ENCODE results near the gene GPR15.
"Not testable (repeated sequence)": the region's sequence is repeated elsewhere in the genome, so short reads cannot be mapped to it uniquely, and the experiment has no call there.

Gene GPR15

DNA sequence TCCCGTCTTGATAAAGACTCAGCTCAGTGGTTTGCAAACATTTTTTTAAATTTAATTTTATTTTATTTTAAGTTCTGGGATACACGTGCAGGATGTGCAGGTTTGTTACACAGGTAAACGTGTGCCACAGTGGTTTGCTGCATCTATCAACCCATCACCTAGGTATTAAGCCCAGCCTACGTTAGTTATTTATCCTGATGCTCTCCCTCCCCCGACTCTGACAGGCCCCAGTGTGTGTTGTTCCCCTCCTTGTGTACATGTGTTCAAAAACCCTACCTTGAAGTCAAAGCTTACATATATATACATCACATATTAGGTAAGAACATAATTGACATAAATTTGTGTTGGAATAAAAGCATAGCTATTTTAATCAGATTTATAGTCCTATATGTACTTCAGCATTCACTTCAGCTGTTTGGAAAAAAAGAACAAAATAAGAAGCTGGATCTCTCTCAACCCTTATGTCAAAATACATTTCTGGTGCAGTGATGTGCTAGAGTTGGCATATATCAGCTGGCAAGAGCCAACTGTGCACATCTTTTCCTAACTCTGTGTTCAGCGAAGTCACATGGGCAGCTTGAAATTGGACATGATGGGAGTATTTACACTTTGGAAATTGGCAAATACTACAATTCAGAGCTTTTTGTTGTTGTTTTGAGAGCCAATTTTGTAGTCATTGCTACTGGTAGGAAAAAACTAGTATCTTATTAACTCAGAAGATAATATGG is 26.5 kb downstream of the GPR15 start:
- no peak for DNase-seq (ENCODE audit: low read depth)

DNA sequence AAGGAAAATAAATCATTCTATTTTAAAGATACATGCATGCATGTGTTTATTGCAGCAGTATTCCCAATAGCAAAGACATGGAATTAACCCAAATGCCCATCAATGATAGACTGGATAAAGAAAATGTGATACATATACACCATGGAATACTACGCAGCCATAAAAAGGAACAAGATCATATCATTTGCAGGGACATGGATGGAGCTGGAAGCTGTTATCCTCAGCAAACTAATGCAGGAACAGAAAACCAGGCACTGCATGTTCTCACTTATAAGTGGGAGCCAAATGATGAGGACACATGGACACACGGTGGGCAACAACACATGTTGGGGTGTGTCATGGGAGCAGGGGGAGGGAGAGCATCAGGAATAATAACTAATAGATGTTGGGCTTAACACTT is 28.0 kb downstream of the GPR15 start:
- not testable (repeated sequence) for DNase-seq (ENCODE audit: low read depth)

GRCh38 chr3:98560911-98561310 is 29.1 kb downstream of the GPR15 start:
- no peak for DNase-seq (ENCODE audit: low read depth)

DNA sequence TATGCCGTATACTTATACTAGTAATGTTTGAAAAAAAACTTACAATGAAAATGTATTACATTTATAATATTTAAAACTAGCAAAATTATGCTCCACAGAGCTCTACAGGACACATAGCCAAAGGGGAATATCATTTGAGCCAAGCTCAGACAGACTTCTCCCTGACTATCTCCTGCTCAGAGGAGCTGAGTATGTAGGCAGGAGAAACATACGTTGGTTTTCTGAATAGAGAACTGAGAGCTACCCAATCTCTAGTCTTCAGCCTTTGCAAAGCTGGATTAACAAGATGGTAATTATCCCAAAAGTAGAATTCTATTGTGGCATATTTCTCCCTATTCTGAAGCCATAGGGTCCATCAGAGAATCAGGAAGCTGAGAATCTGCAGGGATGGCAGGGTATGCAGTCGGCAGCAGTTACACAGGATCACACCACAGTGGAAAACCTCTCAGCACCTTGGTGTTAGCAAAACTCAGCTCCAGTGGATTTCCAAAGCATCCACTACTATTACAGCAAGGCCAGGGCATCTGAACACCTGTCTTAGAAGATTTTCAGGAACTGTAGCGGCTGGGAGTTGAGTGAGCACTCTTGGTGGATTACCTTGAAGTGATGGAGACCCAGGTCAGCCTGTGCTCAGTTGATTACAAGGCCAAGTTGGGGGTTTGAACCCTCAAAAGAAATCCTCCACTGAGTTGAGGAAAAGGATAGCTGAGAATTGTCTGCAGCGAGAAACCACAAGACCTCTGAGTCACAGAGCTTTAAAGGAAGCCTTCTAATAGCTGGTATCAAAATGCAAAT is 30.1 kb downstream of the GPR15 start:
- no peak for DNase-seq (ENCODE audit: low read depth)

DNA sequence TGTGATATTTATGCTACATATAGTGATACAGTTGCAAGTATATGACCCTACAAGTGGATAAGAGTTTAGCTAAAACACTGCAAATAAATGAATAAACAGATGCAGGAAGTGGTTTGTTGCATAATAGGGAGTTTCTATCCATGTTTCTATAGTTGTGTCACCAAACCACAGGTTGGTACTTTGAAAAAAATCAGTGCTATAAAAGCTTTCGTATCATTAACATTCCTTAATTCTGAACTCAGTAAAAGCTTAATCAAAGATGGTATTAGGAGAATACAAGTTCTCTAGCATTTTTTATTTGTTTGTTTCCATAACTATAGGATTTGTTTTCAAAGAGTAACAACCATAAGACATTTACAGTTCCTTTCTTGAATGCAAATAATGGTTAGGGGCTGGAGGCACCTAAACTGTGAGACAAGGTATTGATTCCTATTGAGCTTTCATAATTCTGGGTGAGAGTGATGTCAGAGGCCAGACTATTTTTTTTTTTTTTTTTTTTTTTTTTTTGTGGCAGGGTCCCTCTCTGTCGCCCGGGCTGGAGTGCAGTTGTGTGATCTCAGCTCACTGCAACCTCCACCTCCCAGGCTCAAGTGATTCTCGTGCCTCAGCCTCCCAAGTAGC is 32.0 kb downstream of the GPR15 start:
- no peak for DNase-seq (ENCODE audit: low read depth)

- DNase-seq (ENCODE audit: low read depth) = no peak
Observed at GRCh38 chr3:98564282-98565005, 32.7 kb downstream of the GPR15 start.

DNA sequence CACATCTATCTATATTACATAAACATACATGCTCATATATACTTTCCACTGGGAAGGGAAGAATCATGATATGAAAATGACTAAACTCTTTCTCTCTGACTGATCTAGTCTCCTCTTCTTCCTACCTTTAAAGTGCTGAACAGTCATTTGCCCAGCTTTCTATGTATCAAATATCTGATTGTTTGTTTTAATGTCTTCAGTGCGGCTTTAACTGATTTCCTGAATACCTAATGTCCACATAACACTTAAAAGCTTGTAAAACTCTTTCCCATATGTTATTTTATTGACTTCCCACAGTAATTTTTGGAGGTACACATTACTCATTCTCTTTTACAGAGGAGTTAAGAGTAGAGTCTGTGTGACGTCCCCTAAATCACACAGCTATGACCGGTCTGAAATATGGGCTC is 33.5 kb downstream of the GPR15 start:
- no peak for DNase-seq (ENCODE audit: low read depth)

DNA sequence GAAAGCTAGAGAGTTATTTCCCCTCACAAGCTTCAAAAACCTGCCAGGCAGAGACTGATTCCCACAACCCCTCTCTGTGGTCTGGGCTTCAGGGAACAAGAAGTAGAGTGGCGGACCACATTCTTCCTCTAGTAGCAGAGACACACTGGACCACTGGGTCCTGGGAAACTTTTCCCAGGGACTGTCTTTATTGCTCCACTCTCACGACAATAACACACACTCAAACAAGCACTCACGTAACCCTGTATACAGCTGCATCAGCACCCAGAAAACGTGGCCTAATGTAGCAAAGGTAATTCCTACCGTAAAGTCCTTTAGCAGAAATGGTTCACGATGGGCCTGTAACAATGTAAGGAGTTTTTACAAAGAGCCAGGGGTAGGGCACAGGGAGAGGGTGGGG is 34.1 kb downstream of the GPR15 start:
- no peak for DNase-seq (ENCODE audit: low read depth)

DNA sequence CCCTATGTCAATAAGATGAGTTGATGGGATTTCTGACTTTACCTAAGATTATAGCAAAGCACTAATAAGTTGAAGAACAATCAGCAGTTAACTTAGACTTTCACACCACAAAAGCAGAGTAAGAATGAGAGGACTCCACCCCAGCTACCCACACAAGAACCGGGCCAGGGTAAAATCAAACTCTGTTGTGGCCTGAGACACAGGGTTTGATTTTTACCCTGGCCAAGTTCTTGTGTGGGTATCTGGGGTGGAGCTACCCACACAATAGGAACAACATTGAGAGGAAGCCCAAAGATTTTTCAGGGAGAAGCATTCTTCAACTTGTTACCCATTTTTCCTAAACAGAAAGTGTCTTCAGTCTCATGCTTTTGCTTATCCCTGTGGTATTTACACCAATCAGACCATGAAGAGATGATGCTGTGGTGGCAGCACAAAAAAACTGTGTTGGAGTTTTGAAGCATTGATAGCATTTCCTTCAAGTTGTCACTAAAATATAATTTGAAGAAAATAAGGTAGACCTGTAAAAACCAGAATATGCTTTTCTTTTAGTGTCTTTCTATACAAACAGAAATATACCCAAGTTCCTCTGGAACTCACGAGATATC is 36.0 kb downstream of the GPR15 start:
- no peak for DNase-seq (ENCODE audit: low read depth)

- no peak for DNase-seq (ENCODE audit: low read depth)
Observed at GRCh38 chr3:98568402-98568801, 36.6 kb downstream of the GPR15 start.

- no peak for DNase-seq (ENCODE audit: low read depth)
Observed at GRCh38 chr3:98573181-98573728, 41.5 kb downstream of the GPR15 start.

GRCh38 chr3:98574132-98574531 is 42.4 kb downstream of the GPR15 start:
- DNase-seq (ENCODE audit: low read depth) = no peak

DNA sequence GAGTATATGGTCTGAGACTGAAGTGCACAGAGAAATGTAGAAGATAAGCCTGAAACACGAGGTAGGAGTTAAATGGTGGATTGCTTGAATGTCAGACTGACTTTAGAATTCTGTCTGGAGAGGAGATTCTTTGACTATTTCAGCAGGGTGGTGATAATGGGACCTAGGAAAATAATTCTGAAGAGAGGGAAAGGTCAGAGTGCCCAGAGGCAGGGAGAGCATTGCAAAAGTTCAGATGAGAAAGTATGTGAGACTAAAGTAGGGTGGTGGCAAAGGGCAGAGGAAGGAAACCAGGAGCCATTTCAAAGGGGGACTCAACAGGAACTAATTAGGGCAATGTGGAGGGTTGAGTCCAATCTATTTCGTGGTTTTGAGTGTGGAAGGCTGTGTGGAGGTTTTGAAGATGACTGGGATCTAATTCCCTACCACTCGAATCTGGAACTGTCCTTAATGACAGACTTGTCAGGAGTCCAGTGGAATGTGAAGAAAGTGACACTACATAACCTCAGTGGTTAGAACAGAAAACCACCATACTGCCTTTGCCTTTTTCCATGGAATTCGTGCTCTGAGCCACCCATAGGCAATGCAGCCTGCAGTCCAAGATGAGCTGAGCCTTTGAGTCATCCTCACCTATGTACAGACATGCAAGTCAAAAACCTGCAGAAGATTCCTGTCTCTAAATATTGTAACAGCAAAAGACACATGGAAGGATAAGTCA is 45.6 kb downstream of the GPR15 start:
- DNase-seq (ENCODE audit: low read depth) = no peak

- DNase-seq (ENCODE audit: low read depth) = no peak
Observed at GRCh38 chr3:98580401-98581386, 48.9 kb downstream of the GPR15 start.

DNA sequence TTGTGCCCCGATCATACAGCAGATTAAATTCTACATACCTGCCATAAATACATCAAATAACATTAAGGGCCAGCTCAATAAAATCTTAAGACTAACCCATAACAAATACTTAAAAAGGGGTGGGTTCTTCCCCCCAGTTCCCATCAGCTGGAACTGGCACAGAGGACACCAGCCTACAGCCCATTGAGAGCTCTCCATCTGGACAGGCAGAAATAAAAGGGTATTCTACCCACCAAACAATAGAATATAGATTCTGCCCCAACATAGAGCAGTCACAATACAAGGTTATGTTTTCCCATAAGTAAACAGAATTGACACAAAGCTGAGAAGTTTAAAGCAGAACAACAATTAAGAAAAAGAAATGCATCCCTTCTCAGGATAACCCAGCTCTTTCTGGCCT is 49.7 kb downstream of the GPR15 start:
- no peak for DNase-seq (ENCODE audit: low read depth)

DNA sequence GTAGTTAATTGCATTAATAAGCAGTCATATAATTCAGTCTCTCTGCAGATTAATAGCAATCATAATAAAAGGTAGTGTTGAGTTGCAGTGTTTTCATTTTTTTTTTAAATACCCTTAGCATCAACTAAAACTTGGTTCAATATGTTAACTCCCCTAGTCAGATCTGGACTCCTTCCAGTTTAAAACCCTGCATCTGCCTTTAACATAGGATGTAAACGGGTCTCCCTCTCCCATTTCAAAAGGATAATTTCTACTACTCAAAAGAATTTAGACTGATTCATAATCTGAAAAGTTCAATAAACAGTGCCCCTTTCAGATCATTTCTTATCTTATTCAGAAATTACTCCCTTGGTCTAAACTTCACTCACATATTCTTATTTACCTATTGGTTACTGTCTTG is 50.3 kb downstream of the GPR15 start:
- no peak for DNase-seq (ENCODE audit: low read depth)

GRCh38 chr3:98583766-98584165 is 52.0 kb downstream of the GPR15 start:
- DNase-seq (ENCODE audit: low read depth) = no peak
